Neural progenitor cell (in vitro differentiated cells): ENCODE results near the gene VWA3B. TPM values are rescaled to one million over a fixed set of nuclear protein-coding genes. Genes with fewer than 3 reads are reported as not detected.

Experiments
- DNase-seq: peaks from one replicate; pipeline ENCODE4 v3.0.0-alpha.2; 2016; ENCODE audit warnings: low spot score
- H2AFZ ChIP-seq: fragments of 200-600 bp; sonication (generic); replicated peaks from 2 replicates; pipeline ENCODE4 v1.6.1; 2016; ENCODE audit warnings: antibody characterized with exemption
- H3F3A ChIP-seq: fragments of 200-600 bp; sonication (generic); 2 replicates; pipeline ENCODE4 v1.6.1; 2016; ENCODE audit warnings: antibody characterized with exemption, low read depth
- H3K27ac ChIP-seq: fragments of 200-600 bp; sonication (generic); 2 replicates; pipeline ENCODE4 v1.5.1; 2016; ENCODE audit warnings: mild to moderate bottlenecking
- H3K27me3 ChIP-seq: fragments of 200-600 bp; sonication (generic); 2 replicates; pipeline ENCODE4 v1.6.1; 2016; ENCODE audit warnings: mild to moderate bottlenecking, moderate library complexity
- H3K36me3 ChIP-seq: fragments of 200-600 bp; sonication (generic); 2 replicates; pipeline ENCODE4 v1.5.1; 2016
- H3K4me1 ChIP-seq: fragments of 200-600 bp; sonication (generic); 2 replicates; pipeline ENCODE4 v1.6.1; 2016; ENCODE audit warnings: mixed run types
- H3K4me2 ChIP-seq: fragments of 200-600 bp; sonication (generic); 2 replicates; pipeline ENCODE4 v1.6.1; 2016
- H3K4me3 ChIP-seq: fragments of 200-600 bp; sonication (generic); 2 replicates; pipeline ENCODE4 v1.5.1; 2016
- H3K79me2 ChIP-seq: fragments of 200-600 bp; sonication (generic); 2 replicates; pipeline ENCODE4 v1.6.1; 2016; ENCODE audit warnings: low read depth
- H3K9ac ChIP-seq: fragments of 200-600 bp; sonication (generic); 2 replicates; pipeline ENCODE4 v1.6.1; 2016
- H3K9me3 ChIP-seq: fragments of 200-600 bp; sonication (generic); 2 replicates; pipeline ENCODE4 v1.5.1; 2016; ENCODE audit warnings: low read depth
- H4K20me1 ChIP-seq: fragments of 200-600 bp; sonication (generic); 2 replicates; pipeline ENCODE4 v1.6.1; 2016; ENCODE audit warnings: low read depth
- H3K27ac Mint-ChIP-seq: 3 replicates; pipeline ENCODE4 v1.8.0; 2021; ENCODE audit warnings: mixed read lengths
- H3K27me3 Mint-ChIP-seq: 2 replicates; pipeline ENCODE4 v1.8.0; 2022; ENCODE audit warnings: low read depth, mild to moderate bottlenecking, inconsistent platforms, moderate library complexity, mixed read lengths; ENCODE audit not compliant: insufficient read depth
- H3K36me3 Mint-ChIP-seq: 3 replicates; pipeline ENCODE4 v1.8.0; 2021; ENCODE audit warnings: mixed read lengths
- H3K4me1 Mint-ChIP-seq: 3 replicates; pipeline ENCODE4 v1.8.0; 2021; ENCODE audit warnings: mixed read lengths
- H3K4me3 Mint-ChIP-seq: 3 replicates; pipeline ENCODE4 v1.8.0; 2021; ENCODE audit warnings: mild to moderate bottlenecking, moderate library complexity, mixed read lengths
- H3K9me3 Mint-ChIP-seq: 3 replicates; pipeline ENCODE4 v1.8.0; 2020; ENCODE audit warnings: mixed read lengths
- CTCF ChIP-seq: fragments of 200-600 bp; sonication (generic); IDR thresholded peaks from 2 replicates; pipeline ENCODE4 v1.5.1; 2017; ENCODE audit warnings: antibody characterized with exemption, mild to moderate bottlenecking
- EZH2 ChIP-seq: fragments of 200-600 bp; sonication (generic); IDR thresholded peaks from 2 replicates; pipeline ENCODE4 v1.6.1; 2017; ENCODE audit warnings: antibody characterized with exemption, mild to moderate bottlenecking, moderate library complexity
- EZH2phosphoT487 ChIP-seq: fragments of 200-600 bp; sonication (generic); IDR thresholded peaks from 2 replicates; pipeline ENCODE4 v1.6.1; 2017; ENCODE audit warnings: antibody characterized with exemption
- total RNA-seq: library from RNA; depleted of rRNA; stranded (reverse); fragments of >200 nt; gene quantifications from 2 replicates; pipeline ENCODE4 v1.2.3, GENCODE V29; 2015; ENCODE audit warnings: low replicate concordance

Gene VWA3B
- total RNA-seq, 1 donor from 2014 or later = not detected

- no peak for DNase-seq
- no peak overlapping the region for H3K4me3 ChIP-seq
- peaks cover 14% of the 10 kb centered on the region for H3K27me3 Mint-ChIP-seq
- no peaks in the 10 kb centered on the region for H3K36me3 ChIP-seq
- no peaks in the 10 kb centered on the region for H3K79me2 ChIP-seq
- no peak overlapping the region for H3K4me3 Mint-ChIP-seq
- H3K4me1 Mint-ChIP-seq = peaks cover 8% of the 10 kb centered on the region
- no peak overlapping the region for H3K4me2 ChIP-seq
- H3K9me3 ChIP-seq = no peaks in the 10 kb centered on the region
- no peak overlapping the region for H2AFZ ChIP-seq
- H3K27me3 ChIP-seq = peaks cover 48% of the 10 kb centered on the region
- no peaks in the 10 kb centered on the region for H3F3A ChIP-seq
- H3K9me3 Mint-ChIP-seq = peaks cover 14% of the 10 kb centered on the region
- H3K27ac Mint-ChIP-seq = no peak overlapping the region
- H3K4me1 ChIP-seq = no peaks in the 10 kb centered on the region
- TF ChIP-seq CTCF = no peak
- no peak for TF ChIP-seq EZH2phosphoT487
- no peak for TF ChIP-seq EZH2
- H3K27ac ChIP-seq = no peak overlapping the region
- H3K9ac ChIP-seq = no peak overlapping the region
- H4K20me1 ChIP-seq = no peaks in the 10 kb centered on the region
- no peaks in the 10 kb centered on the region for H3K36me3 Mint-ChIP-seq
Observed at GRCh38 chr2:98090951-98091350, 4.0 kb downstream of the VWA3B start.

DNA sequence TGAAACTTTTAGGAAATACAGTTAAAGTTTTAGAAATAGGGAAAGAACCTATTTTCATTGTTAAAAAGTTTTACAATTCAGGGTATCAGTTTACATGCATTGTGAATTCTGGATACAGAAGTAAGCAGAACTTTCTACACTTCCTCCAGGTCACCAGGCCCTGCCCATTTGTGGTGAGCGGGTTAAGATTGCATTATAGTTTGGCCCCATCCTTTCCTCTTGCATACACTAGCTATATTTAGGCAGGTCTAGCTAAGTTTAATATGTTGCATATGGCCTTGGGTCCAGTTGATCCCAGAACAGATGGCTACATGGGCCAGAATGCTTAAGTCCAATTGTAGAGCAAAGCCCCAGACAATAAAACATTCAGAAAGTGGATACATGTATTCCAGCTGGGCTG lies 4.8 kb downstream of the VWA3B start:
- Mint-ChIP-seq H3K27ac (no peak overlapping the region), H3K9me3 (peaks cover 19% of the 10 kb centered on the region), H3K27me3 (peaks cover 9% of the 10 kb centered on the region), H3K4me3 (no peak overlapping the region), H3K4me1 (no peaks in the 10 kb centered on the region), H3K36me3 (peaks cover 1% of the 10 kb centered on the region)
- no peak for DNase-seq
- H3K4me3 ChIP-seq = no peak overlapping the region
- H3K36me3 ChIP-seq = no peaks in the 10 kb centered on the region
- no peak overlapping the region for H3K27ac ChIP-seq
- no peak for TF ChIP-seq EZH2phosphoT487
- TF ChIP-seq CTCF = no peak
- TF ChIP-seq EZH2 = no peak
- H3K9ac ChIP-seq = no peak overlapping the region
- H3K27me3 ChIP-seq = peaks cover 40% of the 10 kb centered on the region
- no peak overlapping the region for H3K4me2 ChIP-seq
- no peaks in the 10 kb centered on the region for H3K9me3 ChIP-seq
- no peaks in the 10 kb centered on the region for H3K79me2 ChIP-seq
- no peaks in the 10 kb centered on the region for H3K4me1 ChIP-seq
- H2AFZ ChIP-seq = no peak overlapping the region
- H3F3A ChIP-seq = no peaks in the 10 kb centered on the region
- no peaks in the 10 kb centered on the region for H4K20me1 ChIP-seq

DNA sequence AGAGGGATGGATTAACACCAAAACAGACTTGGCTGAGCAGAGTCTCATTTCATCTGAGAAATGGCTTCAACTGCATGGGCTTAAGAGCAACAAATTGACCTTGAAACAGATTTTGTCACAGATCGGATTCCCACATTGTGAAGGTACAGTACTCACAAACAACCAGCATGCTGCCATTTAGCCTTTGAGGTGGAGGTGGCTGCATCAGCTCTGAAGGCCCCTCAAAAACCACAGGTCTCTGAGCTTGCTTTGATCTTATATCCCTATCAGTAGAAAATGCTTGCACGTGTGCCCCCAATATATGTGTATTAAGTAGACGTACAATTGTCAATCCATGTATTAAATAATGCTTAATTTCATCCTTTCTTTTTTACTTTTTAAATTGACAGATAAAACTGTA lies 6.2 kb downstream of the VWA3B start:
- H3K27ac ChIP-seq = no peak overlapping the region
- Mint-ChIP-seq H3K4me3 (no peak overlapping the region), H3K36me3 (peaks cover 1% of the 10 kb centered on the region), H3K27me3 (peaks cover 5% of the 10 kb centered on the region), H3K4me1 (no peaks in the 10 kb centered on the region), H3K9me3 (peaks cover 26% of the 10 kb centered on the region), H3K27ac (no peak overlapping the region)
- no peak overlapping the region for H3K4me2 ChIP-seq
- no peaks in the 10 kb centered on the region for H3K36me3 ChIP-seq
- DNase-seq = no peak
- H2AFZ ChIP-seq = no peak overlapping the region
- TF ChIP-seq EZH2phosphoT487 (no peak), CTCF (no peak), EZH2 (no peak)
- no peaks in the 10 kb centered on the region for H4K20me1 ChIP-seq
- H3K4me1 ChIP-seq = no peaks in the 10 kb centered on the region
- H3K79me2 ChIP-seq = no peaks in the 10 kb centered on the region
- H3K9ac ChIP-seq = no peak overlapping the region
- H3K27me3 ChIP-seq = peaks cover 26% of the 10 kb centered on the region
- H3K9me3 ChIP-seq = no peaks in the 10 kb centered on the region
- no peak overlapping the region for H3K4me3 ChIP-seq
- H3F3A ChIP-seq = no peaks in the 10 kb centered on the region

DNA sequence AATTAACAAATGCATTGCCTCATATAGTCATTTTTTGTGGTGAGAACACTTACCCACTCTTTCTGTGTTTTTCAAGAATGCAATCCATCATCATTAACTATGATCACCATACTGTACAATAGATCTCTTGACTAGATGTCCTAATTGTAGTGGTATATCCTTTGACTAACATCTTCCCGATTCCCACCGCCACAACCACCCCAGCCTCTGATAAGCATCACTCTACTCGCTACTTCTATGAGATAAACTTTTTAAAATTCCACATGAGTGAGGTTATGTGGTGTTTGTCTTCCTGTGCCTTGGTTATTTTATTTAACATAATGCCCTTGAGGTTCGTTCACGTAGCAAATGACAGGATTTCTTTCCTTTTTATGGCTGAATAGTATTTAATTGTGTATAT lies 6.6 kb downstream of the VWA3B start:
- no peak overlapping the region for H2AFZ ChIP-seq
- Mint-ChIP-seq H3K27ac (no peak overlapping the region), H3K4me3 (no peak overlapping the region), H3K9me3 (peaks cover 26% of the 10 kb centered on the region), H3K4me1 (no peaks in the 10 kb centered on the region), H3K27me3 (peaks cover 5% of the 10 kb centered on the region), H3K36me3 (peaks cover 1% of the 10 kb centered on the region)
- no peaks in the 10 kb centered on the region for H4K20me1 ChIP-seq
- H3K36me3 ChIP-seq = no peaks in the 10 kb centered on the region
- peaks cover 22% of the 10 kb centered on the region for H3K27me3 ChIP-seq
- no peak overlapping the region for H3K4me3 ChIP-seq
- H3F3A ChIP-seq = no peaks in the 10 kb centered on the region
- no peaks in the 10 kb centered on the region for H3K9me3 ChIP-seq
- DNase-seq = no peak
- no peak overlapping the region for H3K4me2 ChIP-seq
- H3K79me2 ChIP-seq = no peaks in the 10 kb centered on the region
- no peaks in the 10 kb centered on the region for H3K4me1 ChIP-seq
- TF ChIP-seq CTCF (no peak), EZH2phosphoT487 (no peak), EZH2 (no peak)
- no peak overlapping the region for H3K27ac ChIP-seq
- H3K9ac ChIP-seq = no peak overlapping the region
